Cerebellar nuclear complex (tissue), 1 donor: ENCODE measurements around the gene PC.

Experiments used
- DNase-seq, 2 experiments: peaks; one replicate each; lab custom pipeline; 2025; lab: John Stamatoyannopoulos, UW

The PC gene

DNA sequence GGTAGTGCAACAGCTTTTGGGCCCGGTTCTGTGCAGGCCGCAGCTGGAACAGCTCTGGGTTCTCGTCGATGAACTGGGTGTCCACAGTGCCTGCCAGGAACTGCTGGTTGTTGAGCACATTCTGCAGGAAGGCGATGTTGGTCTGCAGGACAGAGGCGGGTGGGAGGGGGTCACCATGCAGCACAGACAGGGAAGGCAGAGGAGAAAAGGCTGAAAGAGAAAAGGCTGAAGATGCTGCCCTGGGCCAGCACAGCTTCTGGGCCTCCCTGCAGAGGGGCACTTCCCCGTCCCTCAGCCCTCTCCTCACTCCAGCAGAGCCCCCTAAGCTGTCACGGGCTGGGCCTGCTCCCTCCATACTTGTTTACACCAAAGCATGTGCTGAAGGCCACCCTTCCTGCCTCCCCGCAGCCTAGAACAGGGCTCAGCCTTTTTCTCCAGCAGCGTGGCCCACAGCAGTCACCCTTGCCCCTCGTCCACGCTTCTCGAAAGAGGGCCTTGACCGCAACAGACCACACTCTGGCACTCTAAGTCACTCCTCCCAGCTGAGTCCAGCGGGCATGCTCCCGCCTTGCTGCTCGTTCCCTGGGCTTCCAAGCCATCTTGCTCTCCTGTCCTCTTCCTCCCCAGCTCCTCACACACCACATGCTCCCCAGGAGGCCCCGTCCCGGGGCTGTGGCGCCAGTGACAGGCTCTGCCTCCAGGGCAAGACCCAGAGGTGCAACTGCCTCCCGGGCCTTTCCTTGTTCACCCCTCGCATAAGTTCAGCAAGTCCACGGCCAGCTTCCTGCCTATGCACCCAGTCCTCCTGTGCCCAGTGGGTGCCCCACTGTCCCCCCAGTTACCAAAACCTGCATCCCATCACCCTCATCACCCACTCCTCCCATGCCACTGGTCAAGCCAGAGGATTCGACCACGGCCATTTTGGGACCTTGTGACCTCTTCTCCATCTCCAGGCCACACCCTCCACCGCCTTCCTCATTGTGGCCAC, 104.6 kb downstream of the PC start:
- no peak for DNase-seq

DNA sequence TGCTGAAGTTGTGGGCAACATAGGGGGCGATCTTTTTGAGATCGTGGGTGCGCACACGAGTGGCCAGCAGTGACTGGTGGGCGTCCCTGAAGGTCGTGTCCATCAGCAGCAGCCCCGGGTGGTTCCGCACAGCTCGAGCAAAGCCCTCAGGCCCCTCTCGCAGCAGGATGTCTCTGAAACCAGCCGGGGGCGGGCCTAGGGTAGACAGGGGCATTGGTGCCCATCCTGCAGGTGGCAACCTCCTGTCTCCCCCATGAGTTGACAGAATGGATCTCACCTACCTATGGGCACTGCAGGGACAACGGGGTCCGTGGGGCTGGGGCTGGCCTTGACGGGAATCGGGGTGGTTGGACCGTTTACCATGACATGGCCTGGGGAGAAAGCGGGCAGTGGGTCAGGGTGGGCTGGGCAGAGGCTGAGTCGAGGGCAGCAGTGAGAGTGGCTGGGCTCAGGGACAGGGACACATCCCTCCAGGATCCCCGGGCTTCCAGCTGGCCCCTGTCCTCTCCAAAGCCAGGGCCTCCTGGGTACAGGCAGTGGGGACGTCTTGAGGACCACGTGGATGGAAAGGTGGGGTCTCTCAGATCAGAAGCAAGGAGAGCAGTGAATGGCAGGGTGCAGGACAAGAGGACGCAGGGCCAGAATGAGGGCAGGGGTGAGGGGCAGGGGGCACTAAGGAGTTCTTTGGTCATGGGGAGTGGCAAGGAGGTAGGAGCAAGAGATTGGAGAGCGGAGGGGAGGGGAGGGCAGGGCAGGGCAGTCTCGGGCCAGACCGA, 105.5 kb downstream of the PC start:
- no peak for DNase-seq

DNA sequence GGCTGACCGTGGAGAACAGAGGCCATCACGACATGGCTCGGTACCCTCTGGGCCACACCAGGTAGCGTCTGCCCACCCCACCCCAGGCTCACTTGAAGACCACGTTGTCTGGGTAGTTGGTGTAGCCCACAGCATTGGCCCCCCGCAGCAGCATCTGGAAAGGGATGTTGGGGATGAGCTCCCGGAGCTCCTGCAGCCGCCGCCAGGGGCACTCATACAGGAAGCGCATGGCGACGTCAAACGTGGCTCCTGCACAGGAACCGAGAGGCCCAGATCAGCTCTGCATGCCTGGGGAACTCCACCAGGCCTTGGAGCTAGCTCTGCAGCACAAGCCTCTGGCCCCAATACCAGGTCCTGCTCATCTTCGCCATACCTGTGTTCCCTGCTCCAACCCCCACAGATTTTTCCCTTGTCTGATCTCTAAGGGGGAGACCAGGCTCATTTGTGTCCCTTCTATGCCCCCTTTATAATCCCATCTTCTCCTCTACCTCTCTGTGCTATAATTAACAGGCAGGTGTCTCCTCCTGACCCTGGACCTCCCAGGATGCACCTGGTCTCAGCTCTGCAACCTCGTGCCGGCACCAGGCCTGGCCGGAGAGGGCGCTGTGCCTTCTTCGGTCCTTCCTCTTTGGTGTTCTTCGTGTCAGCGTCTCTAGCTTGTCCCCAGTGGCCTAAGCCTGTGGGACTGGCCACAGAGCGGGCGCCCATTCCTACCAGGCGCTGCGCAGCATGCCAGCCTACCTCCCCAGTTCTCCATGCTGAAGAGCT, 106.3 kb downstream of the PC start:
- DNase-seq: no peak

DNA sequence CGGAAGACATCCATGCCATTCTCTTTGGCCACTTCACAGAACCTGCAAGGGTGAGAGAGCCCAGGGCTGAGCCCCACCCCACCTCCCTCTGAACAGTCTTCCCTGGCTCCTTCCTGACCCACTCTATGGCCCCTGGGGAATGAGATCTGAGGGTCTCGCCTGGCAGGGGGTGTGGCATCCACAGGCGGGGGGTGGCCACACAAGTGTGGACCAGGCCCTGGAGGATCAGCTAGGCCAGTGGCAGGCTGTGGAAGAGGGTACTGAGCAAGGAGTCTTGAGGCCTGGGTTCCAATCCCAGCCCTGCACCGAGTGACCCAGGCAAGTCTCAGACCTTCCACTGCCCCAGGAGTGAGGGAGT, 107.0 kb downstream of the PC start:
- DNase-seq: no peak

DNA sequence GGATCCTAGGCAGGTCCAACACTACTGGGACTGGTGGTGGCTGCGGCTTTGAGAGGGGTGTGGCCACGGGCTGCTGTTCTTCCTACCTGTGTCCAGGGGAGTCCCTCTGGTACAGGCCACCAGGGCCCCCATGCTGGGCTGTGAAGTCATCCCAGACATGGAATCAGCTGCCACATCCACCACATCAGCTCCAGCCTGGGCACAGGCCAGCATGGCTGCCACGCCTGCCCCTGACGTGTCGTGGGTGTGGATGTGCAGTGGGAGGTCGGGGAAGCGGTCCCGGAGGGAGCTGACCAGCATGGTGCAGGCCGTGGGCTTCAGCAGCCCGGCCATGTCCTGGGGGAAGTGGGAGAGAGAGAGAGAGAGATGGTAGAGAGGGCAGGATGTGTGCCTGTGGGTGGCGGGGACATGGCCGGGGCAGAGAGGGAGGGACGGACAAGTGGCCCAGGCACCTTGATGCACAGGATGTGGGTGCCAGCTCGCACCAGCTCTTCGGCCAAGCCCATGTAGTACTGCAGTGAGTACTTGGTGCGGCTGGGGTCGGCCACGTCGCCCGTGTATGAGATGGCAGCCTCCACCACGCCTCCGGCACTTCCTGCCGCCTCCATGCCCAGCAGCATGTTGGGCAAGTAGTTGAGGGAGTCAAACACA, 107.5 kb downstream of the PC start:
- DNase-seq: no peak

- DNase-seq: no peak
These were observed 108.0 kb downstream of the PC start for GRCh38 chr11:66850235-66850587.

GRCh38 chr11:66849501-66850234, 108.5 kb downstream of the PC start:
- no peak for DNase-seq

- no peak for DNase-seq
These were observed 109.3 kb downstream of the PC start for GRCh38 chr11:66848671-66849500.

DNA sequence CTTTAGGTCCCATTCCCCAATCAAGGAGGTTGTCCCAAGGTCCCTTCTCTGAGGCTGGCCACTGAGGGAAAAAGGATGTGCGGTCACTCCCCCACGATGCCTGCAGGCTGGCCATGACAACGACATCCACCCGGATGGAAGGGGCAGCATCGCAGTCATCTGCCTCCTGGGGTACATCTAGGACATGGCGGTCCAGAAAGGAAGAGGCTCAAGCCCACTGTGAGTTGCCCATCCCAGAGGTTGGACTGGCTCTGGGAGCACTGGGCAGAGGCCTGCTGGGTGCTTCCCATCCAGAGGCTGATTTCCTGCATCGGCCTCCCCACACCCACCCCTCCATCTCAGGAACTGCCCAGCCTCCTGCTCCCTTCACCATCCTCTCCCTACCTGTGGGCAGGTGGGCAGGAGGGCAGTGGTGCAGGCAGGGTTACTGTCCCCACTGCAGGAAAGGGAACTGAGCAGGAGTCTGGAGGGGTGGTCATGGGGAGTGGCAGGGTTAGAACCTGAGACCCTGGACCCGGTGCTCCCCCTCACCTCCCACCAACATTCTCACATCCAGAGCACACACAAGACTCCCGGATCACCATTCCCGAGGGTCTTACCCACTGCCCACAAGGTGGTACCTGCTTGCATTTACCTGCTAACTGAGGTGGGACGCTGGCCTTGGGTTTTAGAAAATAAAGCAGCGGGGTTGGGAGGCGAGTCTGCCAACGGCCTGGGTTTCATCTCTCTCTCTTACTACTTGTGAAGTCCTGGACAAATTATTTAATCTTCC, 110.5 kb downstream of the PC start:
- no peak for DNase-seq

- DNase-seq: no peak
These were observed 111.5 kb downstream of the PC start for GRCh38 chr11:66846671-66847091.

- DNase-seq: no peak
These were observed 112.3 kb downstream of the PC start for GRCh38 chr11:66845876-66846212.

- DNase-seq: no peak
These were observed 112.9 kb downstream of the PC start for GRCh38 chr11:66845143-66845875.

GRCh38 chr11:66844496-66845142, 113.6 kb downstream of the PC start:
- no peak for DNase-seq

GRCh38 chr11:66843776-66844495, 114.2 kb downstream of the PC start:
- DNase-seq: no peak

DNA sequence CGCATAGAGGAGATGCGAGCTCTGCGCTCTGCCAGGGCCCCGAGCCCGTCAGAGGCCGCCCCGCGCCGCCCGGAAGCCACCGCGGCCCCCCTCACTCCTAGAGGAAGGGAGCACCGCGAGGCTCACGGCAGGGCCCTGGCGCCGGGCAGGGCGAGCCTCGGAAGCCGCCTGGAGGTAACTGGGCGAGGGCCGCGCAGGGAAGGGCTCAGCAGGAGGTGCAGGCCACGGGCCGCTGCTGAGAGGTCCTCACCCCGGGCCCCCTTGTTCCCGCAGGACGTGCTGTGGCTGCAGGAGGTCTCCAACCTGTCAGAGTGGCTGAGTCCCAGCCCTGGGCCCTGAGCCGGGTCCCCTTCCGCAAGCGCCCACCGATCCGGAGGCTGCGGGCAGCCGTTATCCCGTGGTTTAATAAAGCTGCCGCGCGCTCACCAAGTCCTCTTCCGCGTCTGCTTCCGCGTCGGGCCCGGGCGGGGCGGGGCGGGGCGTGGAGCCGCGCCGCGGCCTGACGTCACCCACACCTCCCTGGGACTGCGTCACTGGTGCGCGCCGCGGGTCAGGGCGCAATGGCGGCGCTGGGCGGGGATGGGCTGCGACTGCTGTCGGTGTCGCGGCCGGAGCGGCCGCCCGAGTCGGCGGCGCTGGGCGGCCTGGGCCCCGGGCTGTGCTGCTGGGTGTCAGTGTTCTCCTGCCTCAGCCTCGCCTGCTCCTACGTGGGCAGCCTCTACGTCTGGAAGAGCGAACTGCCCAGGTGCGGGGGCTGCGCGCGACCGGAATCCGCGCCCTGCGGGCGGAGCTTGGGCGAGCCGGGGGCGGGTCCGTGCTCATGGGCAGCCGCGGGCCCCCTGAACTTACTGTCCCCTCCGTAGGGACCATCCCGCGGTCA, 115.0 kb downstream of the PC start, which contains the start of gene RCE1:
Gene RCE1, plus strand, starts transcription at position 546 of the 880 bp plus-strand sequence. Its CDS starts 15 bp downstream, at position 561.
- peak in 1 of 2 experiments; percentile 32 for DNase-seq

DNA sequence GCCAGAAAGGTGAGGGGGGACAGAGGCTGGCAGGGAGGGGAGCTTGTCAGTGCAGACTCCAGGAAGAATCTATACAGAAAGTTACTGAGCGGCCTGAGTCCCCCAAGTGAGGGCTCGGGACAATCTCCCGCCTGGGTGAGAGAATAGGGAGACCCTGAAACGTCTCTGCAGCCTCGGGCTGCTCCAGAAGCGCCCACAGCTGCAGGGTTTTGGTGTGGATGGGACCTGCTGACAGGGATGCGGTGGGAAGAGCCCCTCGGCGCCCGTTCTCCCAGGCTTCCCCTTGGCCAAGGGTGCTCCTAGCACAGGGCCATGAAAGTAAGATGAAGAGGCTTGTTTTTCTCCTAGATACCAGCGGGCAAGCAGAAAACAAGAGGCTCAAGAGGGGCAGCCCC, 115.7 kb downstream of the PC start:
- no peak for DNase-seq

- DNase-seq: no peak
These were observed 116.3 kb downstream of the PC start for GRCh38 chr11:66841861-66842260.
